HepG2 (cell line): ENCODE data around the gene FUT3. TPM values are rescaled to one million over a fixed set of nuclear protein-coding genes. Genes with fewer than 3 reads are reported as not detected.

Source experiments
- MTF2 ChIP-seq: sonication (generic); formaldehyde crosslinking; IDR thresholded peaks from 2 replicates; pipeline ENCODE4 v1.5.0; 2020; ENCODE audit warnings: missing genetic modification reagents, borderline replicate concordance
- NFIC ChIP-seq: IDR thresholded peaks from 2 replicates; pipeline ENCODE4 v1.6.1; 2012; ENCODE audit warnings: mild to moderate bottlenecking, low read length, inconsistent platforms
- NFKB2 ChIP-seq: sonication (generic); formaldehyde crosslinking; IDR thresholded peaks from 2 replicates; pipeline ENCODE4 v1.4.0; 2020; ENCODE audit warnings: missing genetic modification reagents, borderline replicate concordance
- ZBTB38 ChIP-seq: sonication (generic); formaldehyde crosslinking; IDR thresholded peaks from 2 replicates; pipeline ENCODE4 v1.5.1; 2020; ENCODE audit warnings: mild to moderate bottlenecking, missing genetic modification reagents
- polyA plus RNA-seq, 8 experiments: library from polyadenylated mRNA; depleted of rRNA in 3 of 8; stranded (reverse) in 7 of 8; unstranded in 1 of 8; fragments of >200 nt; fragmentation: Illumina TruSeq in 4 of 8; extraction: Trizol in 4 of 8; gene quantifications; 2 replicates each; pipeline versions ENCODE4 v1.2.1 to v1.2.3, GENCODE V29; 2011 to 2016; ENCODE audit warnings: low read depth in 4 of 8, missing spikeins in 1 of 8, mixed read lengths in 1 of 8; ENCODE audit not compliant: insufficient read depth in 1 of 8
- total RNA-seq, 5 experiments: library from RNA; depleted of rRNA; stranded (reverse); fragments of >200 nt; fragmentation: Illumina TruSeq; extraction: Trizol; gene quantifications; 2 replicates each; pipeline ENCODE4 v1.2.3, GENCODE V29; 2016; ENCODE audit warnings: low read depth in 1 of 5
- TF ChIP-seq, protein P1 (sequence below): IDR thresholded peaks from 2 replicates; pipeline ENCODE4 v1.6.1; 2016; ENCODE audit warnings: low read depth, missing genetic modification reagents, missing compliant biosample characterization
- TF ChIP-seq, protein P2 (sequence below): sonication (generic); formaldehyde crosslinking; IDR thresholded peaks from 2 replicates; pipeline ENCODE4 v1.5.0; 2020; ENCODE audit warnings: missing genetic modification reagents, mild to moderate bottlenecking, borderline replicate concordance
- TF ChIP-seq, protein P3 (sequence below): sonication (generic); formaldehyde crosslinking; IDR thresholded peaks from 2 replicates; pipeline ENCODE4 v1.5.1; 2020; ENCODE audit warnings: missing genetic modification reagents, mild to moderate bottlenecking, borderline replicate concordance
- TF ChIP-seq, protein P4 (sequence below): sonication (generic); formaldehyde crosslinking; conservative IDR thresholded peaks from 2 replicates; pipeline ENCODE4 v1.8.0; 2022; ENCODE audit warnings: missing genetic modification reagents
- TF ChIP-seq, protein P5 (sequence below), 2 experiments: sonication (generic) in 1 of 2; formaldehyde crosslinking in 1 of 2; IDR thresholded peaks; 2 replicates each; pipeline versions ENCODE4 v1.4.0 to v1.6.1; 2018 to 2020; ENCODE audit warnings: missing genetic modification reagents in 2 of 2, borderline replicate concordance in 1 of 2, low read depth in 1 of 2, mild to moderate bottlenecking in 1 of 2, missing biosample characterization in 1 of 2
- TF ChIP-seq, protein P6 (sequence below): sonication (generic); formaldehyde crosslinking; IDR thresholded peaks from 2 replicates; pipeline ENCODE4 v1.9.0; 2021; ENCODE audit warnings: missing genetic modification reagents, borderline replicate concordance

Gene FUT3
- total and polyA plus RNA-seq, 2 of the 13 experiments (the other 11 are each of a cell fraction or from before 2014, with no cell fraction given) = 0.53 to 1.1 TPM

DNA sequence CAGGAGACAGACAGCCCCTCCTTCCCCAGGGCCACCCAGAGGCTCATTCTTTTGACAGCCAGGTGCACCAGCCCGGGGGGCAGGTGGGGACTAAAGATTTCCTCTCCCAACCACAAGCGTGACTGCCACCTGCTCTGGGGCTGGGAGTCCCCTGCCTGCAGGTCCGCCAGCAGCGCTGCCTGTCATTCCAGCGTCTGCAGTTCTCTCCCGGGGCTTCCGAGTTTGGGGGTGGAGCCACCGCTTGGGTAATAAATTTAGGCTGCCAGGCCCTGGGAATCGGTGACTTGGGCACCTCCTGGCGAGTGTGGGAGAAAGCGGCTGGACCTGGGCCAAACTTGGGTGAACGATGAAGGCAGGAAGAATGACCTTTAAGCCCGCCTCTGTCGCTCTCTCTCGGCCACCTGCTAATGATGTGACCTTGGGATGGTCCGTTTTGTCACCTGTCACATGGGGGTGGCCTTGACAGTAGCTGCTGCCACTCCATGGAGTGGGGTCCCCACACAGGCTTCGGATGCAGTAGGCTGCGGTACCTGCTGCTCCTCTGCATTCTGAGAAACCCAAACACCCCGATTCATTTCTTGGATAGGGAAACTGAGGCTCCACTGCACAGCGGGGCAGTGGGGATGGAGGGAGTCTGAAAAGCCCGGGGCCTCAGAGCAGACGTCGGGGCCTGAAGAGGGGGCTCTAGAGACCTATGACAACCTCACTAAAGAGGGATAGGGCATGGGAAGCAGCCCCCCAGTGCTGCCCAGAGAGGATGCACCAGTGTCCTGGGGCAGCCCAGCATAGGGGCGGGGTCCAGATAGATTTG lies 24.5 kb downstream of the FUT3 start (continued):
- TF ChIP-seq, protein P1, sequence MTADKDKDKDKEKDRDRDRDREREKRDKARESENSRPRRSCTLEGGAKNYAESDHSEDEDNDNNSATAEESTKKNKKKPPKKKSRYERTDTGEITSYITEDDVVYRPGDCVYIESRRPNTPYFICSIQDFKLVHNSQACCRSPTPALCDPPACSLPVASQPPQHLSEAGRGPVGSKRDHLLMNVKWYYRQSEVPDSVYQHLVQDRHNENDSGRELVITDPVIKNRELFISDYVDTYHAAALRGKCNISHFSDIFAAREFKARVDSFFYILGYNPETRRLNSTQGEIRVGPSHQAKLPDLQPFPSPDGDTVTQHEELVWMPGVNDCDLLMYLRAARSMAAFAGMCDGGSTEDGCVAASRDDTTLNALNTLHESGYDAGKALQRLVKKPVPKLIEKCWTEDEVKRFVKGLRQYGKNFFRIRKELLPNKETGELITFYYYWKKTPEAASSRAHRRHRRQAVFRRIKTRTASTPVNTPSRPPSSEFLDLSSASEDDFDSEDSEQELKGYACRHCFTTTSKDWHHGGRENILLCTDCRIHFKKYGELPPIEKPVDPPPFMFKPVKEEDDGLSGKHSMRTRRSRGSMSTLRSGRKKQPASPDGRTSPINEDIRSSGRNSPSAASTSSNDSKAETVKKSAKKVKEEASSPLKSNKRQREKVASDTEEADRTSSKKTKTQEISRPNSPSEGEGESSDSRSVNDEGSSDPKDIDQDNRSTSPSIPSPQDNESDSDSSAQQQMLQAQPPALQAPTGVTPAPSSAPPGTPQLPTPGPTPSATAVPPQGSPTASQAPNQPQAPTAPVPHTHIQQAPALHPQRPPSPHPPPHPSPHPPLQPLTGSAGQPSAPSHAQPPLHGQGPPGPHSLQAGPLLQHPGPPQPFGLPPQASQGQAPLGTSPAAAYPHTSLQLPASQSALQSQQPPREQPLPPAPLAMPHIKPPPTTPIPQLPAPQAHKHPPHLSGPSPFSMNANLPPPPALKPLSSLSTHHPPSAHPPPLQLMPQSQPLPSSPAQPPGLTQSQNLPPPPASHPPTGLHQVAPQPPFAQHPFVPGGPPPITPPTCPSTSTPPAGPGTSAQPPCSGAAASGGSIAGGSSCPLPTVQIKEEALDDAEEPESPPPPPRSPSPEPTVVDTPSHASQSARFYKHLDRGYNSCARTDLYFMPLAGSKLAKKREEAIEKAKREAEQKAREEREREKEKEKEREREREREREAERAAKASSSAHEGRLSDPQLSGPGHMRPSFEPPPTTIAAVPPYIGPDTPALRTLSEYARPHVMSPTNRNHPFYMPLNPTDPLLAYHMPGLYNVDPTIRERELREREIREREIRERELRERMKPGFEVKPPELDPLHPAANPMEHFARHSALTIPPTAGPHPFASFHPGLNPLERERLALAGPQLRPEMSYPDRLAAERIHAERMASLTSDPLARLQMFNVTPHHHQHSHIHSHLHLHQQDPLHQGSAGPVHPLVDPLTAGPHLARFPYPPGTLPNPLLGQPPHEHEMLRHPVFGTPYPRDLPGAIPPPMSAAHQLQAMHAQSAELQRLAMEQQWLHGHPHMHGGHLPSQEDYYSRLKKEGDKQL (CRISPR knock-in tag) = peak; percentile 38; the same call in 1 of the 2 replicates
- TF ChIP-seq, protein P2, sequence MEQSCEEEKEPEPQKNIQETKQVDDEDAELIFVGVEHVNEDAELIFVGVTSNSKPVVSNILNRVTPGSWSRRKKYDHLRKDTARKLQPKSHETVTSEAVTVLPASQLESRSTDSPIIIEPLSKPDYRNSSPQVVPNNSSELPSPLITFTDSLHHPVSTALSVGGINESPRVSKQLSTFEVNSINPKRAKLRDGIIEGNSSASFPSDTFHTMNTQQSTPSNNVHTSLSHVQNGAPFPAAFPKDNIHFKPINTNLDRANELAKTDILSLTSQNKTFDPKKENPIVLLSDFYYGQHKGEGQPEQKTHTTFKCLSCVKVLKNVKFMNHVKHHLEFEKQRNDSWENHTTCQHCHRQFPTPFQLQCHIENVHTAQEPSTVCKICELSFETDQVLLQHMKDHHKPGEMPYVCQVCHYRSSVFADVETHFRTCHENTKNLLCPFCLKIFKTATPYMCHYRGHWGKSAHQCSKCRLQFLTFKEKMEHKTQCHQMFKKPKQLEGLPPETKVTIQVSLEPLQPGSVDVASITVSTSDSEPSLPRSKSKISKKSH (CRISPR knock-in tag) = no peak; the same call in 1 of the 2 replicates
- TF ChIP-seq MTF2 (CRISPR knock-in tag) (peak; percentile 25; the same call in 1 of the 2 replicates), ZBTB38 (CRISPR knock-in tag) (peak; percentile 48; the same call in 1 of the 2 replicates), NFIC (peak; percentile 58), NFKB2 (CRISPR knock-in tag) (peak; percentile 19; the same call in 1 of the 2 replicates)
- TF ChIP-seq, protein P3, sequence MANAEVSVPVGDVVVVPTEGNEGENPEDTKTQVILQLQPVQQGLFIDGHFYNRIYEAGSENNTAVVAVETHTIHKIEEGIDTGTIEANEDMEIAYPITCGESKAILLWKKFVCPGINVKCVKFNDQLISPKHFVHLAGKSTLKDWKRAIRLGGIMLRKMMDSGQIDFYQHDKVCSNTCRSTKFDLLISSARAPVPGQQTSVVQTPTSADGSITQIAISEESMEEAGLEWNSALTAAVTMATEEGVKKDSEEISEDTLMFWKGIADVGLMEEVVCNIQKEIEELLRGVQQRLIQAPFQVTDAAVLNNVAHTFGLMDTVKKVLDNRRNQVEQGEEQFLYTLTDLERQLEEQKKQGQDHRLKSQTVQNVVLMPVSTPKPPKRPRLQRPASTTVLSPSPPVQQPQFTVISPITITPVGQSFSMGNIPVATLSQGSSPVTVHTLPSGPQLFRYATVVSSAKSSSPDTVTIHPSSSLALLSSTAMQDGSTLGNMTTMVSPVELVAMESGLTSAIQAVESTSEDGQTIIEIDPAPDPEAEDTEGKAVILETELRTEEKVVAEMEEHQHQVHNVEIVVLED (CRISPR knock-in tag) = peak; percentile 64; the same call in 1 of the 2 replicates
- TF ChIP-seq, protein P4, sequence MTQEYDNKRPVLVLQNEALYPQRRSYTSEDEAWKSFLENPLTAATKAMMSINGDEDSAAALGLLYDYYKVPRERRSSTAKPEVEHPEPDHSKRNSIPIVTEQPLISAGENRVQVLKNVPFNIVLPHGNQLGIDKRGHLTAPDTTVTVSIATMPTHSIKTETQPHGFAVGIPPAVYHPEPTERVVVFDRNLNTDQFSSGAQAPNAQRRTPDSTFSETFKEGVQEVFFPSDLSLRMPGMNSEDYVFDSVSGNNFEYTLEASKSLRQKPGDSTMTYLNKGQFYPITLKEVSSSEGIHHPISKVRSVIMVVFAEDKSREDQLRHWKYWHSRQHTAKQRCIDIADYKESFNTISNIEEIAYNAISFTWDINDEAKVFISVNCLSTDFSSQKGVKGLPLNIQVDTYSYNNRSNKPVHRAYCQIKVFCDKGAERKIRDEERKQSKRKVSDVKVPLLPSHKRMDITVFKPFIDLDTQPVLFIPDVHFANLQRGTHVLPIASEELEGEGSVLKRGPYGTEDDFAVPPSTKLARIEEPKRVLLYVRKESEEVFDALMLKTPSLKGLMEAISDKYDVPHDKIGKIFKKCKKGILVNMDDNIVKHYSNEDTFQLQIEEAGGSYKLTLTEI (CRISPR knock-in tag) = no peak
- TF ChIP-seq, protein P5, sequence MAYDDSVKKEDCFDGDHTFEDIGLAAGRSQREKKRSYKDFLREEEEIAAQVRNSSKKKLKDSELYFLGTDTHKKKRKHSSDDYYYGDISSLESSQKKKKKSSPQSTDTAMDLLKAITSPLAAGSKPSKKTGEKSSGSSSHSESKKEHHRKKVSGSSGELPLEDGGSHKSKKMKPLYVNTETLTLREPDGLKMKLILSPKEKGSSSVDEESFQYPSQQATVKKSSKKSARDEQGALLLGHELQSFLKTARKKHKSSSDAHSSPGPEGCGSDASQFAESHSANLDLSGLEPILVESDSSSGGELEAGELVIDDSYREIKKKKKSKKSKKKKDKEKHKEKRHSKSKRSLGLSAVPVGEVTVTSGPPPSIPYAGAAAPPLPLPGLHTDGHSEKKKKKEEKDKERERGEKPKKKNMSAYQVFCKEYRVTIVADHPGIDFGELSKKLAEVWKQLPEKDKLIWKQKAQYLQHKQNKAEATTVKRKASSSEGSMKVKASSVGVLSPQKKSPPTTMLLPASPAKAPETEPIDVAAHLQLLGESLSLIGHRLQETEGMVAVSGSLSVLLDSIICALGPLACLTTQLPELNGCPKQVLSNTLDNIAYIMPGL (CRISPR knock-in tag; IDR thresholded peaks at IDR 0.05; ENCODE audit: borderline replicate concordance in 1 of 2, low read depth in 1 of 2) = peak; percentile 66 to 74; a peak in 3 of 4 replicates
- TF ChIP-seq, protein P6, sequence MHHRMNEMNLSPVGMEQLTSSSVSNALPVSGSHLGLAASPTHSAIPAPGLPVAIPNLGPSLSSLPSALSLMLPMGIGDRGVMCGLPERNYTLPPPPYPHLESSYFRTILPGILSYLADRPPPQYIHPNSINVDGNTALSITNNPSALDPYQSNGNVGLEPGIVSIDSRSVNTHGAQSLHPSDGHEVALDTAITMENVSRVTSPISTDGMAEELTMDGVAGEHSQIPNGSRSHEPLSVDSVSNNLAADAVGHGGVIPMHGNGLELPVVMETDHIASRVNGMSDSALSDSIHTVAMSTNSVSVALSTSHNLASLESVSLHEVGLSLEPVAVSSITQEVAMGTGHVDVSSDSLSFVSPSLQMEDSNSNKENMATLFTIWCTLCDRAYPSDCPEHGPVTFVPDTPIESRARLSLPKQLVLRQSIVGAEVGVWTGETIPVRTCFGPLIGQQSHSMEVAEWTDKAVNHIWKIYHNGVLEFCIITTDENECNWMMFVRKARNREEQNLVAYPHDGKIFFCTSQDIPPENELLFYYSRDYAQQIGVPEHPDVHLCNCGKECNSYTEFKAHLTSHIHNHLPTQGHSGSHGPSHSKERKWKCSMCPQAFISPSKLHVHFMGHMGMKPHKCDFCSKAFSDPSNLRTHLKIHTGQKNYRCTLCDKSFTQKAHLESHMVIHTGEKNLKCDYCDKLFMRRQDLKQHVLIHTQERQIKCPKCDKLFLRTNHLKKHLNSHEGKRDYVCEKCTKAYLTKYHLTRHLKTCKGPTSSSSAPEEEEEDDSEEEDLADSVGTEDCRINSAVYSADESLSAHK (CRISPR knock-in tag) = no peak
